Thymus (tissue), 11 donors: Measurements from ENCODE around the gene ANKS1A. TPM values are rescaled to one million over a fixed set of nuclear protein-coding genes. Genes with fewer than 3 reads are reported as not detected.

Experiments
- DNase-seq, 9 donors: peaks; one replicate each; pipeline ENCODE4 v3.0.0-alpha.2; 2013; ENCODE audit warnings: low spot score in 9 of 9, low read depth in 6 of 9, missing footprints in 1 of 9
- H3K27ac ChIP-seq, 2 donors: one replicate each; pipeline ENCODE4 v1.5.1; 2013; ENCODE audit warnings: control low read depth in 1 of 2, low read depth in 1 of 2, low read length in 1 of 2, mild to moderate bottlenecking in 1 of 2, moderate library complexity in 1 of 2
- H3K27me3 ChIP-seq, 2 donors: one replicate each; pipeline ENCODE4 v1.5.1; 2013; ENCODE audit warnings: low read length in 1 of 2; ENCODE audit not compliant: control insufficient read depth in 2 of 2, insufficient read depth in 1 of 2
- H3K36me3 ChIP-seq, 2 donors: one replicate each; pipeline ENCODE4 v1.5.1; 2013; ENCODE audit warnings: low read length in 1 of 2, mild to moderate bottlenecking in 1 of 2, moderate library complexity in 1 of 2; ENCODE audit not compliant: control insufficient read depth in 2 of 2, insufficient read depth in 2 of 2
- H3K4me1 ChIP-seq, 2 donors: one replicate each; pipeline ENCODE4 v1.5.1; 2013; ENCODE audit warnings: low read length in 2 of 2; ENCODE audit not compliant: control insufficient read depth in 2 of 2, insufficient read depth in 2 of 2
- H3K4me3 ChIP-seq, 2 donors: one replicate each; pipeline ENCODE4 v1.5.1; 2013; ENCODE audit warnings: low read length in 2 of 2, control low read depth in 1 of 2, mild to moderate bottlenecking in 1 of 2
- H3K9me3 ChIP-seq, 2 donors: one replicate each; pipeline ENCODE4 v1.5.1; 2013; ENCODE audit warnings: low read length in 1 of 2, mild to moderate bottlenecking in 1 of 2; ENCODE audit not compliant: control insufficient read depth in 2 of 2, insufficient read depth in 1 of 2
- WGBS: extraction: QIAGEN DNeasy Blood & Tissue Kit; methylation state at CpG from one replicate; pipeline ENCODE4 v1.1.7; 2013; 5-methylcytosine and 5-hydroxymethylcytosine counted together
- polyA plus RNA-seq: library from polyadenylated mRNA; stranded (reverse); fragments of 200-250 nt; gene quantifications from one replicate; pipeline ENCODE4 v1.2.3, GENCODE V29; 2013
- total RNA-seq: library from RNA; stranded (reverse); fragments of 120-200 nt; gene quantifications from one replicate; pipeline ENCODE4 v1.2.4, GENCODE V29; 2013
- donor health status: healthy.

The ANKS1A gene
- total and polyA plus RNA-seq, 2 donors, result 6.9 to 7.7 TPM

- H3K27ac ChIP-seq, result no peak overlapping the region
- H3K4me1 ChIP-seq, result peaks cover 0 to 8% of the 10 kb centered on the region in 2 donors
- peaks cover 3 to 5% of the 10 kb centered on the region in 2 donors for H3K36me3 ChIP-seq
- 98% methylated on average over 5 of the region's 5 CpGs for WGBS
- no peak for DNase-seq
- no peaks in the 10 kb centered on the region for H3K9me3 ChIP-seq
- H3K27me3 ChIP-seq, result no peaks in the 10 kb centered on the region
- H3K4me3 ChIP-seq, result no peak overlapping the region
These were observed 142.8 kb downstream of the ANKS1A start for GRCh38 chr6:35031611-35032529.

- Histone ChIP-seq H3K27ac (no peak overlapping the region), H3K9me3 (no peaks in the 10 kb centered on the region), H3K4me1 (peaks cover 0 to 8% of the 10 kb centered on the region in 2 donors), H3K4me3 (no peak overlapping the region), H3K27me3 (no peaks in the 10 kb centered on the region), H3K36me3 (peaks cover 2 to 3% of the 10 kb centered on the region in 2 donors)
- no peak for DNase-seq
- WGBS, result 97% methylated on average over 6 of the region's 6 CpGs
These were observed 144.6 kb downstream of the ANKS1A start for GRCh38 chr6:35033683-35034082.

DNA sequence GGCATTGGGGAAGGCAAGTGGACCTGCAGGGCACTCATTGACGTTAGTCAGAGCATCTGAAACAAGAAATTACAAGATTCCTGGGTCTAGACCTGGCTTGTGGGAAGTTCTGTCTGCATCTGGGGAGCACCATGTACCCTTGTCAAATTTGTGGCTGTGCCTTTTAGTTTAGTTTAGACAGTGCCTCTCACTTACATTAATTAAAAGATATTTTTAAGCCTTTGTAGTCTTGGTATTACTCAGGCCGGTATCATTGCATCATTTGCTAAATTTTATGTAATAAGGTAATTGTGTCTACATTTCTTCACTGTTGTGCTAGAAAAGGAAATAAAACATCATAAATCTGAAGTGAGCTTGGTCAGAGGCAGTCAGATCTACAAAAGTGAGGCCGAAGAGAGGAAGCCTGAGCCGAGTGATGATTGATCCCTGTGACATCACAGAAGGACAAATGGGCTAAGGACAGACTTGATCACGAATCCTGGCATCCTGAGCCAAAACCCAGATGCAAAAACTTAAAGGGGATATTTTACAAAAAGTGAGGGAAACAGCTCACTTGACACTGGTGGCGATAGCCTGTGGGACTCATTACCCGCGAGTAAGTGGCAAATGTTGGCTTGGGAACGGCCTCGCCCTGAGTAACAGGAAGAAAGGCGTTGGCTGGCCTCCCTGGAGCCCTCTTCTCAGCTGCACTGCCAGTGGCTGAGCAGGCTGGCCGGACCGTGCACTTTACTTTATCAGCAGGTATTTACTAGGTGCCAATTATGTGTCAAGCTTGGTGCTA is 145.5 kb downstream of the ANKS1A start:
- WGBS, result 85% methylated on average over 13 of the region's 13 CpGs
- H3K36me3 ChIP-seq, result peaks cover 2 to 3% of the 10 kb centered on the region in 2 donors

GRCh38 chr6:35035481-35036030 is 146.5 kb downstream of the ANKS1A start:
- Histone ChIP-seq H3K4me1 (peaks cover 0 to 8% of the 10 kb centered on the region in 2 donors), H3K4me3 (no peak overlapping the region), H3K9me3 (no peaks in the 10 kb centered on the region), H3K27me3 (no peaks in the 10 kb centered on the region), H3K36me3 (peaks cover 2 to 3% of the 10 kb centered on the region in 2 donors), H3K27ac (no peak overlapping the region)
- DNase-seq, result no peak
- 58% methylated on average over 5 of the region's 5 CpGs for WGBS

More for the DNA sequence above, 145.5 kb downstream of the ANKS1A start:
- Histone ChIP-seq H3K27ac (no peak overlapping the region), H3K4me1 (peaks cover 0 to 8% of the 10 kb centered on the region in 2 donors), H3K27me3 (no peaks in the 10 kb centered on the region), H3K9me3 (no peaks in the 10 kb centered on the region), H3K4me3 (no peak overlapping the region)
- no peak for DNase-seq

GRCh38 chr6:35036059-35036827 is 147.2 kb downstream of the ANKS1A start:
- H3K4me3 ChIP-seq, result no peak overlapping the region
- H3K27me3 ChIP-seq, result no peaks in the 10 kb centered on the region
- H3K9me3 ChIP-seq, result no peaks in the 10 kb centered on the region
- no peak overlapping the region for H3K27ac ChIP-seq
- peaks cover 2 to 3% of the 10 kb centered on the region in 2 donors for H3K36me3 ChIP-seq
- H3K4me1 ChIP-seq, result peaks cover 0 to 8% of the 10 kb centered on the region in 2 donors
- 89% methylated on average over 7 of the region's 7 CpGs for WGBS
- DNase-seq, result no peak

DNA sequence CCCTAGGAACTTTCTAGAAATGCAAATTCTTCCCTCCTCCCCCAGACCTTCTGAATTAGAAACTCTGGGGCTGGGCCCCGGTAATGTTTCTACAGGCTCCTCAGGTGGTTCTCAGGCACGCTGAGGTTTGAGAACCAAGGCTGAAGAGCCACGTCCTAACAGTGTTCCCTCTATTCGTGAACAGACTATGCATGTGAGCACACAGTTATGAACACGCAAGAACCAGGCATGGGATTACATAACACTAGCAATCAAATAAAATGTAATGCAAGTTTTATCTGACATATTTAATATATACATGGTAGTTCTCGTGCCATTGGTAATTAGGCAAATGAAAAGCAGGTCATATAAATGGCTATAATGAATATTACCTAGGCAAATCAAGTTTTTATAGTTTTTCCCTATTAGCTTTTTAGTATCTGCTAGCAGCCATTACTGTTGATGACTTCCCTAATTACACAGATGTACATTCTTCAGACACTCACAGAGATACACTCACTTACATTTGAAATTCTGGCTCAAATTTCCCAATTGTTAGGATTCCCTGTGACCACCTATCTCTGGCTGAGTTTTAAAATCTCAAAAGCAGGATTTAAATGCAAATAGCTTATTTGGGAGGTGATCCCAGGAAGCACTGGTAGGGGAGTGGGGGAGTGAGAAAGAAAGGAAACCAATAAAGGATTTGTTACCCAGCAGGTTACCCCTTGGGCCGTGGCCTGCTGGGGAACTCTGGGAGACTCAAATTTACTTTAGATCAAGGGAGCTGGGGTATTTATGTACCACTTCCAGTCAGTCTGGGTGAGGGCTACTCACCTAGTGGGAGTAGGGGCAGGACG is 148.0 kb downstream of the ANKS1A start:
- peaks cover 2 to 3% of the 10 kb centered on the region in 2 donors for H3K36me3 ChIP-seq
- no peaks in the 10 kb centered on the region for H3K27me3 ChIP-seq
- peaks cover 0 to 8% of the 10 kb centered on the region in 2 donors for H3K4me1 ChIP-seq
- 78% methylated on average over 8 of the region's 8 CpGs for WGBS
- no peaks in the 10 kb centered on the region for H3K9me3 ChIP-seq
- H3K4me3 ChIP-seq, result no peak overlapping the region
- DNase-seq, result no peak
- no peak overlapping the region for H3K27ac ChIP-seq

DNA sequence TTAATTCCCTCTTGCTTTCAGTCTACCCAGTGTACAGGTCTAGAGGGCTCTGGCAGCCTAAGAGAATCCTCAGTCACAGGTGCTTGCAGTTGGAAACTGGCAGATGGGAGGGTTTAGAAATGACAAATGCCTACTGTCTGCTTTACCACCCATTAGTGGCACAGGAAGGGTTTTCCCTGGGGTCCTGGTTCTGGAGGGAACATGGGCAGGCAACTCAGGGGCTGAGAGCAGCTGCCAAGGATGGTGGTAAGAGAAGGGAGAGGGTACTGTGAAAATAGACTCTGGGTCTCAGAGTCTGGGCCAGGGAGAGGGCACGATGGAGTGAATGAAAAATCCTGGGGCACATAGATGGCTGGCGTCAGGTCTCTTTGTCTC is 148.6 kb downstream of the ANKS1A start:
- Histone ChIP-seq H3K9me3 (no peaks in the 10 kb centered on the region), H3K27me3 (no peaks in the 10 kb centered on the region), H3K4me1 (peaks cover 0 to 8% of the 10 kb centered on the region in 2 donors), H3K27ac (no peak overlapping the region), H3K4me3 (no peak overlapping the region), H3K36me3 (peaks cover 2 to 3% of the 10 kb centered on the region in 2 donors)
- 99% methylated on average over 2 of the region's 2 CpGs for WGBS
- no peak for DNase-seq

GRCh38 chr6:35038076-35038475 is 149.0 kb downstream of the ANKS1A start:
- DNase-seq, result no peak
- 98% methylated on average over 5 of the region's 5 CpGs for WGBS

More at GRCh38 chr6:35038076-35038475, 149.0 kb downstream of the ANKS1A start:
- Histone ChIP-seq H3K27me3 (no peaks in the 10 kb centered on the region), H3K27ac (no peak overlapping the region), H3K4me1 (peaks cover 0 to 8% of the 10 kb centered on the region in 2 donors), H3K36me3 (peaks cover 2 to 3% of the 10 kb centered on the region in 2 donors), H3K4me3 (no peak overlapping the region), H3K9me3 (no peaks in the 10 kb centered on the region)
